Epithelial cell of proximal tubule (primary cell): ENCODE data around the gene ARL6IP5. TPM values are rescaled to one million over a fixed set of nuclear protein-coding genes. Genes with fewer than 3 reads are reported as not detected.

Experiments
- DNase-seq: peaks from one replicate; pipeline ENCODE4 v3.0.0-alpha.2; 2011; ENCODE audit warnings: low read depth
- H3K4me3 ChIP-seq: 2 replicates; pipeline ENCODE4 v1.5.1; 2011; ENCODE audit warnings: low read depth, mild to moderate bottlenecking, low read length
- total RNA-seq: library from RNA; depleted of rRNA; stranded (reverse); fragments of >200 nt; gene quantifications from 2 replicates; pipeline ENCODE4 v1.2.3, GENCODE V29; 2015
- TF ChIP-seq, protein P1 (sequence below): conservative IDR thresholded peaks from 2 replicates; pipeline ENCODE4 v1.5.1; 2012; ENCODE audit warnings: low read depth, mild to moderate bottlenecking, low read length

The ARL6IP5 gene
- total RNA-seq, 1 donor from 2014 or later, result 114 TPM

- no peak for DNase-seq
- TF ChIP-seq, protein P1, sequence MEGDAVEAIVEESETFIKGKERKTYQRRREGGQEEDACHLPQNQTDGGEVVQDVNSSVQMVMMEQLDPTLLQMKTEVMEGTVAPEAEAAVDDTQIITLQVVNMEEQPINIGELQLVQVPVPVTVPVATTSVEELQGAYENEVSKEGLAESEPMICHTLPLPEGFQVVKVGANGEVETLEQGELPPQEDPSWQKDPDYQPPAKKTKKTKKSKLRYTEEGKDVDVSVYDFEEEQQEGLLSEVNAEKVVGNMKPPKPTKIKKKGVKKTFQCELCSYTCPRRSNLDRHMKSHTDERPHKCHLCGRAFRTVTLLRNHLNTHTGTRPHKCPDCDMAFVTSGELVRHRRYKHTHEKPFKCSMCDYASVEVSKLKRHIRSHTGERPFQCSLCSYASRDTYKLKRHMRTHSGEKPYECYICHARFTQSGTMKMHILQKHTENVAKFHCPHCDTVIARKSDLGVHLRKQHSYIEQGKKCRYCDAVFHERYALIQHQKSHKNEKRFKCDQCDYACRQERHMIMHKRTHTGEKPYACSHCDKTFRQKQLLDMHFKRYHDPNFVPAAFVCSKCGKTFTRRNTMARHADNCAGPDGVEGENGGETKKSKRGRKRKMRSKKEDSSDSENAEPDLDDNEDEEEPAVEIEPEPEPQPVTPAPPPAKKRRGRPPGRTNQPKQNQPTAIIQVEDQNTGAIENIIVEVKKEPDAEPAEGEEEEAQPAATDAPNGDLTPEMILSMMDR, result no peak
- no peak overlapping the region for H3K4me3 ChIP-seq
Observed at GRCh38 chr3:69121513-69121912, 36.8 kb downstream of the ARL6IP5 start.

DNA sequence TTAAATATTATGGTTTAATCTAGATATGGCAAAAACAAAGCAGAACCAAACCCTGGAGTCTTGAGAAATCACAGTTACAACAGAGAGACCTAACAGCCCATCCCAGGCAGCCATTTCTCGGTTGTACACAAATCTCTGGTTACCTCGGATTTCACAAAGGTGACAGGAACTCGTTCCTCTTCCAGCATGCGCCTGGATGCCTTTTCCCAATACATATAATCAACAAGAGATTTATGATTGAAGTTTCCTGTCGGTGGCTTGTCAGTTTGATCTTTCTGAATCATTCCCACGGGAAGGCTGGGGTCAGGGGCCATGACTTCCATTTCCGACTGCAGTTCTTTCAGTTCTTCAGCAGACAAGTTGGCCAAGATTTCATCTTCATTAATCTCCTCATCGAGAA lies 37.2 kb downstream of the ARL6IP5 start:
- TF ChIP-seq, protein P1, result no peak
- H3K4me3 ChIP-seq, result no peak overlapping the region
- no peak for DNase-seq

GRCh38 chr3:69122403-69122802 lies 37.7 kb downstream of the ARL6IP5 start, which contains the start of gene LMOD3:
TSS of gene LMOD3 (minus strand) at chr3:69122595. CDS start at chr3:69122386, 209 bp downstream.
- H3K4me3 ChIP-seq, result no peak within 1 kb of the TSS
- TF ChIP-seq, protein P1, result no peak
- no peak for DNase-seq

- H3K4me3 ChIP-seq, result no peak overlapping the region
- TF ChIP-seq, protein P1, result no peak
- DNase-seq, result no peak
Observed at GRCh38 chr3:69126216-69126615, 41.5 kb downstream of the ARL6IP5 start.

DNA sequence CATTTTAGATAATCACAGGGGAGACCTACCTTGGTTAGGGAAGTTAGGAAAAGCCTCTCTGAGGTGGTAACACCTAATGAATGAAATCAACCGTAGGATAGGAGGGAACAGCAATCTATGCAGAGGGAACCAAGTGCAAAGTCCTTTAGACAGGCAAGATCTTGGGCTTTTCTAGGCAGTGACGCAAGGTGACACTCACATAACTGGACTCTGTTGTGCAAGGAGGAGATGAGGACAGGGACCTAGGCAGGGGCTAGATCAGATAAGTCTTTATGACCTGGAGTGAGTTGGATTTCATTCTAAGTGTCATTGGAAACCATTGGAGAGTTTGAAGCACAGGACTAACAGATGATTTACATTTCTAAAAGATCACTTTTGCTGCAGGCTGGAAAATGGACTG lies 42.3 kb downstream of the ARL6IP5 start:
- TF ChIP-seq, protein P1, result no peak
- no peak for DNase-seq

GRCh38 chr3:69128509-69128908 lies 43.8 kb downstream of the ARL6IP5 start:
- no peak overlapping the region for H3K4me3 ChIP-seq
- TF ChIP-seq, protein P1, result no peak
- DNase-seq, result no peak

More for the DNA sequence above, 42.3 kb downstream of the ARL6IP5 start:
- no peak overlapping the region for H3K4me3 ChIP-seq

DNA sequence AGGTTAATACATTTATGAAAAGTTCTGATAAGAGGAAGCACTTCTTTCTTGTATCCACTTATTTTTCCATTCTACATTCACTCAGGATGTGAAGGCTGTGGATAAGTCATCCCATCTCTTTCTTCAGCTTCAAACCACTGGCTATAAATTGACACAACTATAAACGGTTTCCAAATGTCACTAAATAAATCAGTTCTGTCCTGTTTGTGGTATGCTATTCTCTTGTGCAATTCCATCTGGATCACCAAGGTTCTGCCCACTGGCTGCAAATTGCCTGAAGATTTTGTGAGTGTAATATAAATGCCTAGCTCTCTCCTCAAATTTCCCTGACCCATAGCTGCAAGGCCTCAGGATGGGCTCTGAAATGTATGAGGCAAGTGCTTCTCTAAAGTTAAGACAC lies 44.8 kb downstream of the ARL6IP5 start:
- H3K4me3 ChIP-seq, result no peak overlapping the region
- TF ChIP-seq, protein P1, result no peak
- no peak for DNase-seq
